PC-3 (cell line): Measurements from ENCODE around the gene MAPKAPK3.

Experiments used
- EZH2 ChIP-seq: fragments of 300-600 bp; sonication (generic); IDR thresholded peaks from one replicate; pipeline ENCODE4 v1.6.1; 2017; ENCODE audit warnings: antibody characterized with exemption, mild to moderate bottlenecking, low read length; ENCODE audit not compliant: unreplicated experiment
- EZH2phosphoT487 ChIP-seq: fragments of 300-600 bp; sonication (generic); IDR thresholded peaks from 2 replicates; pipeline ENCODE4 v1.6.1; 2018; ENCODE audit warnings: mild to moderate bottlenecking, antibody characterized with exemption, low read length, borderline replicate concordance

DNA sequence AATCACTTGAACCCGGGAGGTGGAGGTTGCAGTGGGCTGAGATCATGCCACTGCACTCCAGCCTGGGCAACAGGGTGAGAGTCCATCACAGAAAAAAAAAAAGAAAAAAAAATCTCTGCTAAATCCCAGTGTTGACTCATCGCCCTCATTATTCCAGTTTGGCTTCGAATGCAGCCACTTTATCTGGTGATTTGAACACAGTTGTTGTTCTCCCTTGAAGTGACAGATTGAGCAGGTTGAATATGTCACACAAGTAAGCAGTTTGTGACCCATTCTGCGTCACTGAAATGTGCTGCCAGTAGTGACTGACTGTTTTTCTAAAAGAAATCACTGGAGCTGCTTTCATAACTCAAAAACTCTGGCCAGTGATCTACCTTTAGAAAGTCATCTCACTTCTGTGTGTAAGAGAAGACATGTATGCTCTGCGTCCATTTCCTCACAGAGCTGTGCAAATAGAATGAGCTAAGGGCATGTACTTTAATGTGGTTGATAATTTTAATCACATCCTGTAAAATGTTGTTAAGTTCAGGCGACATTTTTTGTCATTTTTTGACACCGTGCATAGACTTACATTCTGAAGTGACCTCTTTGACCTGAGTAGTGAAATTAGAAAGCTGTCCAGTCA is 70.3 kb downstream of the MAPKAPK3 start:
- TF ChIP-seq EZH2, result no peak
- no peak for TF ChIP-seq EZH2phosphoT487
